22Rv1 (cell line): ENCODE results near the gene GNB5.

Experiments used
- ZFX ChIP-seq: fragments of 450-650 bp; IDR thresholded peaks from 2 replicates; pipeline ENCODE4 v1.6.1; 2017; ENCODE audit warnings: antibody characterized with exemption, borderline replicate concordance
- TF ChIP-seq, protein P1 (sequence below): fragments of 450-650 bp; IDR thresholded peaks from 2 replicates; pipeline ENCODE4 v1.5.1; 2017; ENCODE audit warnings: mild to moderate bottlenecking

DNA sequence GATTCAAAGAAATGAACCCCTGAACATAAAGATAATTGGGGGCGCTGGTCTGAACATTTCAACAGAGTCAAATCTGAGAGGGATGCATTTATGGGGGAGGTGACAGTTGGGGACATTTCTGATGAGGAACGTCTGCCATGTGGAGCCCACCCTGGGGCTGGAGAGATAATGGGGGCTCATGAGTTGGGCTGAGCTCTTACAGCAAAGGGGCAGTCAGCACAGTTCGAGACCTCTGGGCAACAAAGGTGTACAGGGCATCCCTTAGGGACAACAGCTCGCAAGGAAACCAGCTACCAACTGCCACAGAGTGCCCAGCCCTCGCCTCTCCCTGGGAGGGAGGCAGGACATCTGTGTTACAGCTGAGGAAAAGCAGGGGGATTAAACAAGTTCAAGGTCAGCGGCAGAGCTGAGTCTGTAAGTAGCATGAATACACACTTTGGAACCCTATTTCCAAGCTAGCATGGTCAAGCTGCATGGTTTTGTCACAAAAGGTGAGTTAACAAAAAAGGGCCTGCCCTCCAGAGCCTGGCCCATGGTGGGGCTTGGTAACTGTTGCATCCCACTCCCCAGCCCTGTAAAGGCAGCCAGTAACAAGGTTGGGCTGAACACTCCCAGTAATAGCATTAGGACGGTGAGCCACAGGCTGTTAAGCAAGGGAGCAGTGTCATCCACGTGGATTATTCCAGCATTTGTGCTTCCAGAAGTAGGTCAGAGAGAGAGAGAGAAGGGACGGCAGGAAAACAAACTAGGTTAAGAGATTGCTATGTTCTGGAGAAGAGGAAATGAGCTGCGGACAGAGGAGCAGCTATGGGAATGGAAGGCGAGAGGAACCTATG is 4.3 kb downstream of the GNB5 start:
- TF ChIP-seq, protein P1, sequence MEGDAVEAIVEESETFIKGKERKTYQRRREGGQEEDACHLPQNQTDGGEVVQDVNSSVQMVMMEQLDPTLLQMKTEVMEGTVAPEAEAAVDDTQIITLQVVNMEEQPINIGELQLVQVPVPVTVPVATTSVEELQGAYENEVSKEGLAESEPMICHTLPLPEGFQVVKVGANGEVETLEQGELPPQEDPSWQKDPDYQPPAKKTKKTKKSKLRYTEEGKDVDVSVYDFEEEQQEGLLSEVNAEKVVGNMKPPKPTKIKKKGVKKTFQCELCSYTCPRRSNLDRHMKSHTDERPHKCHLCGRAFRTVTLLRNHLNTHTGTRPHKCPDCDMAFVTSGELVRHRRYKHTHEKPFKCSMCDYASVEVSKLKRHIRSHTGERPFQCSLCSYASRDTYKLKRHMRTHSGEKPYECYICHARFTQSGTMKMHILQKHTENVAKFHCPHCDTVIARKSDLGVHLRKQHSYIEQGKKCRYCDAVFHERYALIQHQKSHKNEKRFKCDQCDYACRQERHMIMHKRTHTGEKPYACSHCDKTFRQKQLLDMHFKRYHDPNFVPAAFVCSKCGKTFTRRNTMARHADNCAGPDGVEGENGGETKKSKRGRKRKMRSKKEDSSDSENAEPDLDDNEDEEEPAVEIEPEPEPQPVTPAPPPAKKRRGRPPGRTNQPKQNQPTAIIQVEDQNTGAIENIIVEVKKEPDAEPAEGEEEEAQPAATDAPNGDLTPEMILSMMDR = no peak
- TF ChIP-seq ZFX = no peak
